WERI-Rb-1 (cell line): ENCODE measurements around the gene SERPINF2.

ENCODE experiments used
- DNase-seq: peaks from one replicate; pipeline ENCODE4 v3.0.0-alpha.2; 2020
- H3K27ac ChIP-seq: fragments of 250-450 bp; sonication (Bioruptor Pico); 2 replicates; pipeline ENCODE4 v1.5.1; 2020; ENCODE audit warnings: mild to moderate bottlenecking, moderate library complexity
- H3K27me3 ChIP-seq: fragments of 250-450 bp; sonication (Bioruptor Pico); 2 replicates; pipeline ENCODE4 v1.5.1; 2021; ENCODE audit warnings: mild to moderate bottlenecking, low read depth, moderate library complexity; ENCODE audit not compliant: insufficient read depth, severe bottlenecking
- H3K36me3 ChIP-seq: fragments of 250-450 bp; sonication (Bioruptor Pico); 2 replicates; pipeline ENCODE4 v1.5.1; 2020; ENCODE audit warnings: mild to moderate bottlenecking, moderate library complexity
- H3K4me3 ChIP-seq: 2 replicates; pipeline ENCODE4 v1.5.1; 2011; ENCODE audit warnings: low read depth, mild to moderate bottlenecking, control low read depth, low read length
- H3K9me3 ChIP-seq: fragments of 250-450 bp; sonication (Bioruptor Pico); 2 replicates; pipeline ENCODE4 v1.5.1; 2021; ENCODE audit warnings: mild to moderate bottlenecking, moderate library complexity; ENCODE audit not compliant: severe bottlenecking
- TF ChIP-seq, protein P1 (sequence below): IDR thresholded peaks from 2 replicates; pipeline ENCODE4 v1.5.1; 2011; ENCODE audit warnings: low read depth, mild to moderate bottlenecking, control low read depth, inconsistent platforms, low read length

Gene SERPINF2

DNA sequence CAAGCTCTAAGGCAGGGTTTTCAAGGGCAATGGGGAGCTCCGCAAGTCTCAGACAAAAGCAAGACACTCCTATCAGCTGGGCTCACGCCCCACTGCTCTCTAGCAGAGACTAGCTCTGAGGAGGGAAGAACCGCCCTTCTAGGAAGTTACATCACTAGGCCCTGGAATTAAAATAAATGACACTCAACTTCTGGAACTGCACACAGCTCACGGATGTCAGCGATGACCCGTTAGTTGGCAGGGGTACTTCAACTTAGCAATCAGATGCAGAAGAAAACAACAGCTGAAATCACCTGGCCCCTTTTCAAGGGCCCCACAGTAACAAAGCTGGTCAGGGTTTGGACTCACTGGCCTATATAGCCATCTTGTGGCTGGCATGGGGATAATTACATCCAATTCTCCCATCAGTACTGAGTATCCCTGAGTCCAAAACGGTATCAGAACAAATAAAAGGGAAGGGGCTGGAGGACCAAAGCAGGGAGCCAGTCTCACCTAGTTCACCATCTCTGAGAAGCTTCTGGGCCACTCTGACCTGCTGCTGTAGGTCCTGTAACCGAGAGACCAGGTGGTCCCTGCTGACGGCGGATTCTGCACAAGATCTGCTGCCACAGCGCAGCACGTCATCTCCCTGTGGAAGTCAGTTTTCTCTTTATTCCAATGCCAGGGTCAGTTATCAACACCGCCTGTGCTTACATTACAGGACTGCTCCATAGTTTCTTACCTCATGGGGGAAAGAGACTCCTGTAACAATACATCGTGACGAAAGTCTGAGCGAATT is 41.4 kb downstream of the SERPINF2 start:
- Histone ChIP-seq H3K27me3 (no peaks in the 10 kb centered on the region), H3K9me3 (no peaks in the 10 kb centered on the region), H3K4me3 (no peak overlapping the region), H3K36me3 (peaks cover 79% of the 10 kb centered on the region), H3K27ac (no peak overlapping the region)
- TF ChIP-seq, protein P1, sequence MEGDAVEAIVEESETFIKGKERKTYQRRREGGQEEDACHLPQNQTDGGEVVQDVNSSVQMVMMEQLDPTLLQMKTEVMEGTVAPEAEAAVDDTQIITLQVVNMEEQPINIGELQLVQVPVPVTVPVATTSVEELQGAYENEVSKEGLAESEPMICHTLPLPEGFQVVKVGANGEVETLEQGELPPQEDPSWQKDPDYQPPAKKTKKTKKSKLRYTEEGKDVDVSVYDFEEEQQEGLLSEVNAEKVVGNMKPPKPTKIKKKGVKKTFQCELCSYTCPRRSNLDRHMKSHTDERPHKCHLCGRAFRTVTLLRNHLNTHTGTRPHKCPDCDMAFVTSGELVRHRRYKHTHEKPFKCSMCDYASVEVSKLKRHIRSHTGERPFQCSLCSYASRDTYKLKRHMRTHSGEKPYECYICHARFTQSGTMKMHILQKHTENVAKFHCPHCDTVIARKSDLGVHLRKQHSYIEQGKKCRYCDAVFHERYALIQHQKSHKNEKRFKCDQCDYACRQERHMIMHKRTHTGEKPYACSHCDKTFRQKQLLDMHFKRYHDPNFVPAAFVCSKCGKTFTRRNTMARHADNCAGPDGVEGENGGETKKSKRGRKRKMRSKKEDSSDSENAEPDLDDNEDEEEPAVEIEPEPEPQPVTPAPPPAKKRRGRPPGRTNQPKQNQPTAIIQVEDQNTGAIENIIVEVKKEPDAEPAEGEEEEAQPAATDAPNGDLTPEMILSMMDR, result peak; percentile 50; the same call in 1 of the 2 replicates
- no peak for DNase-seq

DNA sequence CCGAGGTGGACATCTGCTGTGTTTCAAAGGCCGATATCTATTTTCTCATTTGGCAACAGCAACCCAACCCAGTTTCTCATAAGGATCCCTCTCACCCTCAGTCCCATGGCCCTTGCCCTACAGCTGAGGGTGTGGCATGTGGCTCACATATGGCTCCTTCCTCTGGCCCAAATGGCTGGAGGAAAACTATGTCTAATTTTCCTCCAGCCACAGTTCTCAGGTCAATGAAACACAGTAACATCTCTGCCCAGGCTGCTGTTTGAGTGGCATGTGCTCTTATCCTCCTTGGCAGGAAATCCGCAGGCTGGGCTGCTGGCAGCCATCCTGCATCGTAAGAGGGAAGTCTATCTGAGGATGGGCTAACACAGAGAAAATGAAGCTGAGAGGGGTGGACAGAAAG is 43.3 kb downstream of the SERPINF2 start:
- no peaks in the 10 kb centered on the region for H3K27me3 ChIP-seq
- H3K9me3 ChIP-seq, result no peaks in the 10 kb centered on the region
- no peak overlapping the region for H3K27ac ChIP-seq
- DNase-seq, result no peak
- H3K4me3 ChIP-seq, result no peak overlapping the region
- TF ChIP-seq, protein P1, result no peak
- H3K36me3 ChIP-seq, result peaks cover 62% of the 10 kb centered on the region

DNA sequence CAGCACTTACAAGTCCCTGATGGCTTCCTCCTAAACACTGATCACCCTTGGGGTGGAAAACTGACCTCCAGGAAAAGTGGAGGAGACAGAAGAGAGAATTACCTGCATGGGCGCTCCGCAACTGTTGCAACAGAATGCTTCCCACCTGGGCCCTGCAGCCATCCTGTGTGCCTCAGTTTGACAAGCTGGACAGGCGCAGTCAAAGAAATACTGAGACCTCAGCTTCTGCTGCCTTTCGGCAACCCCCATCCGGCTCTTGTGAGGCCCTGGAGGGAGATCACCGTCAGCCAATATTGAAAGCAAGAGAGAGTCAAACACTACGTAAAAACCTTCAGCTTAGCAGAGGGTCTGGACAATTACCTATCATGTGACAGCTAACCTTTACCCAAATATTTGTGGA is 44.0 kb downstream of the SERPINF2 start:
- DNase-seq, result no peak
- Histone ChIP-seq H3K36me3 (peaks cover 60% of the 10 kb centered on the region), H3K27ac (no peak overlapping the region), H3K27me3 (no peaks in the 10 kb centered on the region), H3K9me3 (no peaks in the 10 kb centered on the region), H3K4me3 (no peak overlapping the region)
- TF ChIP-seq, protein P1, result no peak

DNA sequence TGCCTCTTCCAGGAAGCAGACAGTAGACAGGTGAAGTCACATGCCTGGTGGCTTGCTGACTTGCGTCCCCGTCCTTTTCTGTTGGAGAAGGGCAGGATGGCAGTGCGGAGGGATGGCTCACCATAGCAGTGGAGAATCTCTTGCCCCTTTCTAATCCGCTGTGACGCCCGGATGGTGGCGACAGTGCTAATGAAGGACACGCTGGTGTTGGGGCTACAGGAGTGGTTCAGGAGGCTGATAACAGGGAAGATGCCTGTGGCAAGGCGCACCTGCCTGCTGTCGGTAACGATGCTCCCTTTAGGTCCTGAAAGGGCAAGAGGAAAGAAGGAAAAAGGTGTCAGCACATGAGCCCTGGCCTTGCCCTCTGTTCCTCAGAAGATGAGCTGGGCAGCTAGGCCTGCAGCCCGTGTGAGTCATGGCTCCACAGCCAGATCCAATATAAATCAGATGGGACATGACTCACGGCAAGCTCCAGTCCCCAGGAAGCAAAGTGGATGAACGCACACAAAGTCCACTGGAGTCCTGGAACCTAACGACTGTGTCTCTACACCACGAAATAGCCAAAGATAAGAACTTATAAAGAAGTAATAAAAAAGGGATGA is 44.7 kb downstream of the SERPINF2 start:
- H3K4me3 ChIP-seq, result no peak overlapping the region
- no peak for DNase-seq
- TF ChIP-seq, protein P1, result no peak
- no peaks in the 10 kb centered on the region for H3K9me3 ChIP-seq
- no peak overlapping the region for H3K27ac ChIP-seq
- H3K27me3 ChIP-seq, result no peaks in the 10 kb centered on the region
- H3K36me3 ChIP-seq, result peaks cover 60% of the 10 kb centered on the region

DNA sequence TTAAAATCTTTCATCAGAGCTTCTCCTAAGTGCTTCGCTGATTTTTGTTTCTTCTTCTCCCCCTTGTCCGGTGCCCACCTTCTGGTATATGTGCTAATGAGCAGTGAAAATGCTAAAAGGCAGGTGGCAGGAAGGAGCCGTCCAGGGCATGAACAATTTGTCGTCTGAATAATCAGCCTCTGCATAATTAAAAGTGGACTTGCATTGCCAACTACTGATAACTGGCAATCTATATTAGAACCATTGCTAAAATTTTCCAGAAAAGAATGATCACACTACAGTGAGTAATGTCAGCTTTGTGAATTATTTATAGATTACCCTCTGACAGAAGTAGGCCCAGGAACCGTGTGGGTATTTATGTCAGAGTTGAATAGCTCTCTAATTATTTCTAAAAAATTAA is 47.3 kb downstream of the SERPINF2 start:
- Histone ChIP-seq H3K9me3 (no peaks in the 10 kb centered on the region), H3K36me3 (peaks cover 37% of the 10 kb centered on the region), H3K4me3 (no peak overlapping the region), H3K27me3 (no peaks in the 10 kb centered on the region), H3K27ac (no peak overlapping the region)
- no peak for DNase-seq
- TF ChIP-seq, protein P1, result no peak
